ENCODE results near the gene INPP5A. TPM values are rescaled to one million over a fixed set of nuclear protein-coding genes. Genes with fewer than 3 reads are reported as not detected.

Gene INPP5A
- total RNA-seq, 1 donor from 2014 or later = 30.6 TPM

DNA sequence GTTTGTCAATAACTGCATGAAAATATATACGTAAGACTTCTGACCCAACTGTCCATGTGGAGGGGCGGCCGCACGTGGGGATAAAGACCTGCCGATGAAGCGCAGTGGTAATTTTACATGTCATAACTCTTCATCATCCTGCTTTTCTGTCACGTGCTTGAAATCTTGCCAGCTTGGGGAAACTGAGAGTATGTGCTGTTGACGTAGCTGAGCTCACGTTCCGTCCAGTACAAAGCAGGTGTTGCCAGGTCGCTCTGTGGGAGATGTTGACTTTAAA, 105.1 kb downstream of the INPP5A start:
- no peak overlapping the region for H3K27ac Mint-ChIP-seq
- no peaks in the 10 kb centered on the region for H3K27me3 Mint-ChIP-seq
- no peak for DNase-seq (ENCODE audit: low spot score, unreplicated experiment)
- H3K36me3 Mint-ChIP-seq (ENCODE audit: insufficient read depth) = peaks cover 2% of the 10 kb centered on the region
- TF ChIP-seq CTCF (IDR thresholded peaks at IDR 0.05; ENCODE audit: unreplicated experiment) = no peak
- H3K4me3 Mint-ChIP-seq (ENCODE audit: low read depth) = no peak overlapping the region
- peaks cover 5% of the 10 kb centered on the region for H3K4me1 Mint-ChIP-seq (ENCODE audit: low read depth)
- H3K9me3 Mint-ChIP-seq (ENCODE audit: low read depth) = no peaks in the 10 kb centered on the region

GRCh38 chr10:132643709-132644526, 106.3 kb downstream of the INPP5A start:
- no peaks in the 10 kb centered on the region for H3K27me3 Mint-ChIP-seq
- DNase-seq (ENCODE audit: low spot score, unreplicated experiment) = no peak
- H3K4me3 Mint-ChIP-seq (ENCODE audit: low read depth) = no peak overlapping the region
- peaks cover 5% of the 10 kb centered on the region for H3K36me3 Mint-ChIP-seq (ENCODE audit: insufficient read depth)
- no peak overlapping the region for H3K27ac Mint-ChIP-seq
- no peak for TF ChIP-seq CTCF (IDR thresholded peaks at IDR 0.05; ENCODE audit: unreplicated experiment)
- H3K4me1 Mint-ChIP-seq (ENCODE audit: low read depth) = peaks cover 9% of the 10 kb centered on the region
- no peaks in the 10 kb centered on the region for H3K9me3 Mint-ChIP-seq (ENCODE audit: low read depth)

DNA sequence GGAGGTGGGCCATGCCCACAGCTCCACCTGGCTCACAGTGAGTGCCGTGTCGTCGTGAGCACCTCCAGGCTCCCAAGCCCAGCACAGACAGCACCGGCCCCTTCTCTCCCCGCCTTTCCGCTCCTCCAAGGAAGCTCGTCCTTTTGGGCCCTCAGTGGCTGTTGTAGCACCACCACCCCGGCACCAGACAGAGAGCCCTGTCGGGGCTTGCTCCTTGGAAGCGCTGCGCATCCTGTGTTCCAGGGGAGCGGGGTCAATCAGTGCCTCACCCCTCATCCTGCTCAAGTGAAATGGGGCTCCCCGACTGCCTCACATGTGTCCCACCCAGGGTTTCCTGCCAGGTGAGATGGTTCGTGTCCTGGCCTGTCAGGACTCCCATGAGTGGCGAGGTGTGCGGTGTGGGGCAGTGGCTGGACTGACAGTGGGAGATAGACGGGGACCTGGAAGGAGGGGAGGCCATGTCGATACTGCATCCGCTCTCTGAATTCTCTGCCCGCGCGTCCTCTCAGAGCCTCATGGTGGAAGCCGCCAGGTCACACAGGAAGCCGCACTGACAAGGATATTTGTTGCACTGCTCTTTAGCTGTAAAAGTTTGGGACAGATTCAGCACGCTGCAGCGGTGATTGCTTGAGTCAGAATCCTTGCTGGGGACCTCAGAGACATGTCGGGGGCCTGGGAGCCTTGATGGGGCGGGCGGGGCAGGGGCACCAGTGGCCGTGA, 107.1 kb downstream of the INPP5A start:
- Mint-ChIP-seq H3K27me3 (no peaks in the 10 kb centered on the region), H3K36me3 (ENCODE audit: insufficient read depth) (peaks cover 5% of the 10 kb centered on the region), H3K27ac (no peak overlapping the region), H3K9me3 (ENCODE audit: low read depth) (no peaks in the 10 kb centered on the region), H3K4me1 (ENCODE audit: low read depth) (peaks cover 9% of the 10 kb centered on the region), H3K4me3 (ENCODE audit: low read depth) (no peak overlapping the region)
- no peak for TF ChIP-seq CTCF (IDR thresholded peaks at IDR 0.05; ENCODE audit: unreplicated experiment)
- DNase-seq (ENCODE audit: low spot score, unreplicated experiment) = no peak

GRCh38 chr10:132645247-132645530, 107.6 kb downstream of the INPP5A start:
- Mint-ChIP-seq H3K4me1 (ENCODE audit: low read depth) (peaks cover 9% of the 10 kb centered on the region), H3K9me3 (ENCODE audit: low read depth) (no peaks in the 10 kb centered on the region), H3K4me3 (ENCODE audit: low read depth) (no peak overlapping the region), H3K27ac (no peak overlapping the region), H3K36me3 (ENCODE audit: insufficient read depth) (peaks cover 5% of the 10 kb centered on the region), H3K27me3 (no peaks in the 10 kb centered on the region)
- DNase-seq (ENCODE audit: low spot score, unreplicated experiment) = no peak
- TF ChIP-seq CTCF (IDR thresholded peaks at IDR 0.05; ENCODE audit: unreplicated experiment) = no peak

DNA sequence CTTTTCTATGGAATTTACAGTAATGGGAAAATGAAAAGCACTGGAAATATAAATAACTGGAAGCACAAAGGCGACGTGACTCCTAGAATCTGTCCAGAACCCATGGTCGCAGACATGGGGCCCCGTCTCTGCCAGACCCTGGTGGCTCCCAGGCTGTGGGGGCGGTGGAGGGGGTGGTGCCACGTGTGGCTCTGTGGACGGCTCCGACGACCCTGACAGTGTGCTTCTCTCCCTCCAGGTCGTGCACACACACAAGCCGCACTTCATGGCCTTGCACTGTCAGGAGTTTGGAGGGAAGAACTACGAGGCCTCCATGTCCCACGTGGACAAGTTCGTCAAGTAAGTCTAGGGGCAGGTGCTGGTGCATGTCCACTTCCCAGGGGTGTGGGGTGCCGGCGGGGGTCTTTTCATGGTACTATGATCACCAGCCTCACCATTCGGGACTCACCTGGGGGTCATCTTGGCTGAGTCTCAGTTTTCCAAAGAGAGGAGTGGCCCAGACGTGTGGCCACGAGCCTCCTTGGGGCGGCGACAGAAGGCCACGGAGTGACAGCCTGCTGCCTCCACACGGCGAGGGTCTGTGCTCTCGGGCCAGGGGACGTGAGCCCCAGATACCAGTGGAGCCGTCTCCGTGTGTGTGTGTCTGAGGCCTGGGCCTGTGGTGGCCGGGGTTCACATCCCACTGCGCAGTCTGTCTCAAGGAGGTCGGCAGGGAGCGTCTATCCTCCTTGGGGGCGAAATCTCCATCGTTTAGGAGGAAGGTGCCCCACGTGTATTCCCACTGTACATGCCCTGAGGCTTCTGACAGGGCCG, 108.2 kb downstream of the INPP5A start:
- Mint-ChIP-seq H3K36me3 (ENCODE audit: insufficient read depth) (peaks cover 5% of the 10 kb centered on the region), H3K27me3 (no peaks in the 10 kb centered on the region), H3K27ac (no peak overlapping the region), H3K4me1 (ENCODE audit: low read depth) (peaks cover 9% of the 10 kb centered on the region), H3K4me3 (ENCODE audit: low read depth) (no peak overlapping the region), H3K9me3 (ENCODE audit: low read depth) (no peaks in the 10 kb centered on the region)
- no peak for DNase-seq (ENCODE audit: low spot score, unreplicated experiment)
- TF ChIP-seq CTCF (IDR thresholded peaks at IDR 0.05; ENCODE audit: unreplicated experiment) = no peak

Measured in progenitor cell of endocrine pancreas (in vitro differentiated cells).